Adrenal gland (tissue), 12 donors: ENCODE results near the gene PTGES3L. TPM values are rescaled to one million over a fixed set of nuclear protein-coding genes. Genes with fewer than 3 reads are reported as not detected.

Experiments used
- DNase-seq, 7 donors: peaks; one replicate each; pipeline ENCODE4 v3.0.0-alpha.2; 2019 to 2020
- H3K27ac ChIP-seq, 5 donors: fragments of 200-600 bp; sonication (generic) in 4 of 5; 1 replicate in 3 of 5; 2 replicates in 2 of 5; pipeline versions ENCODE4 v1.5.1 to v1.8.0; 2016 to 2020; ENCODE audit warnings: mild to moderate bottlenecking in 1 of 5
- H3K27me3 ChIP-seq: fragments of 200-600 bp; 2 replicates; pipeline ENCODE4 v1.8.0; 2021
- H3K36me3 ChIP-seq, 2 donors: fragments of 200-600 bp; replicated peaks in 1 of 2; 1 replicate in 1 of 2; 2 replicates in 1 of 2; pipeline versions ENCODE4 v1.5.1 to v1.8.0; 2018 to 2022
- H3K4me1 ChIP-seq, 2 donors: fragments of 200-600 bp; replicated peaks in 1 of 2; 1 replicate in 1 of 2; 2 replicates in 1 of 2; pipeline versions ENCODE4 v1.5.1 to v1.8.0; 2018 to 2021
- H3K4me3 ChIP-seq, 4 donors: fragments of 200-600 bp; sonication (generic) in 3 of 4; one replicate each; pipeline ENCODE4 v1.5.1; 2016 to 2018
- H3K9me3 ChIP-seq, 3 donors: fragments of 200-600 bp; sonication (generic) in 1 of 3; replicated peaks in 1 of 3; 1 replicate in 2 of 3; 2 replicates in 1 of 3; pipeline versions ENCODE4 v1.5.1 to v1.8.0; 2016 to 2021
- POLR2A ChIP-seq, 2 donors: fragments of 450-650 bp; IDR thresholded peaks; one replicate each; pipeline ENCODE4 v1.6.1; 2017; ENCODE audit warnings: antibody characterized with exemption in 2 of 2, mild to moderate bottlenecking in 2 of 2, moderate library complexity in 1 of 2
- WGBS, 4 donors: extraction: QIAGEN DNeasy Blood & Tissue Kit in 2 of 4; methylation state at CpG; one replicate each; pipeline versions ENCODE4 v1.1.5 to v1.1.7; 2013 to 2017; 5-methylcytosine and 5-hydroxymethylcytosine counted together
- intact Hi-C, 2 donors: fragments of 100-400 bp; cut with DNase I; formaldehyde crosslinking; loops; one replicate each; pipeline versions ENCODE4 v1.14.1 to v1.15.0; 2022 to 2023
- polyA plus RNA-seq, 3 donors: library from polyadenylated mRNA; stranded (reverse); fragments of 200-250 nt in 2 of 3; fragments of 350-450 nt in 1 of 3; fragmentation: Illumina TruSeq in 1 of 3; extraction: RNeasy Lipid Tissue Mini Kit (QIAGEN cat#74804) in 1 of 3; gene quantifications; one replicate each; pipeline ENCODE4 v1.2.3, GENCODE V29; 2013 to 2014
- total RNA-seq, 9 donors: library from RNA; depleted of rRNA in 4 of 9; stranded (reverse); fragments of >200 nt in 4 of 9; fragments of 120-200 nt in 1 of 9; fragmentation: NEBNext Ultra II Directional in 1 of 9; extraction: Animal tissue kit (Norgen Biotek cat#: 25700) in 1 of 9; gene quantifications; one replicate each; pipeline versions ENCODE4 v1.1.0 to v1.2.4, GENCODE V29; 2013 to 2023
- TF ChIP-seq, protein P1 (sequence below), 6 experiments: fragments of 450-650 bp in 4 of 6; fragments of 200-600 bp in 2 of 6; sonication (generic) in 1 of 6; IDR thresholded peaks; 1 replicate in 5 of 6; 2 replicates in 1 of 6; pipeline versions ENCODE4 v1.5.1 to v1.8.0; 2016 to 2021; ENCODE audit warnings: antibody characterized with exemption in 6 of 6, mild to moderate bottlenecking in 2 of 6, moderate library complexity in 1 of 6
- donor health status: healthy with polysubstance abuse.
- donor health status: Bipolar disorder and iron deficiency.
- donor health status: DM: yes; HTN: yes; CAD: no.
- donor health status: DM: no; HTN: no; CAD: no.
- donor health status: DM: no; HTN: no; CAD: no.
- donor health status: DM: yes; HTN: yes; CAD: no.

Gene PTGES3L
- total and polyA plus RNA-seq, 12 donors: 0.18 to 0.72 (median 0.61) TPM; not detected in 6

DNA sequence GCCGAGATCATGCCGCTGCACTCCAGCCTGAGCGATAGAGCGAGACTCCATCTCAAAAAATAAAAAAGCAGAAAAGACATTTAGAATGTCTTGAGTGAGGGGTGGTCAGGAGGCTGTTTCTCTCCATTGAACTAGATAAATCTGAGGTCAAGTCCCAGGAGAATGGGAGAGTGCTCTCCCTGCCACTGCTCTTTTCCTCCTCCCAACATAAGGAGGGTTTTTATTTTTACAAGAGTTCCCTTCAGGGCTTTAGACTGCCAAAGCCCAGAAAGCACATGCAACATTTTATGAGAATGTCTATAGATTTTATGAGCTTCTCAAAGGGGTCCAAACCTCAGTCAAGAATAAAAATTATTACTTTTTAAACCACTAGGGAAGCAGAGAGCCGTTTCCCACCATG lies 46.7 kb upstream of the PTGES3L start:
- Histone ChIP-seq H3K27ac (no peak overlapping the region), H3K36me3 (no peaks in the 10 kb centered on the region), H3K4me1 (peaks cover 0 to 10% of the 10 kb centered on the region in 2 donors), H3K9me3 (no peaks in the 10 kb centered on the region), H3K27me3 (no peaks in the 10 kb centered on the region), H3K4me3 (no peak overlapping the region)
- DNase-seq: no peak
- TF ChIP-seq, protein P1, sequence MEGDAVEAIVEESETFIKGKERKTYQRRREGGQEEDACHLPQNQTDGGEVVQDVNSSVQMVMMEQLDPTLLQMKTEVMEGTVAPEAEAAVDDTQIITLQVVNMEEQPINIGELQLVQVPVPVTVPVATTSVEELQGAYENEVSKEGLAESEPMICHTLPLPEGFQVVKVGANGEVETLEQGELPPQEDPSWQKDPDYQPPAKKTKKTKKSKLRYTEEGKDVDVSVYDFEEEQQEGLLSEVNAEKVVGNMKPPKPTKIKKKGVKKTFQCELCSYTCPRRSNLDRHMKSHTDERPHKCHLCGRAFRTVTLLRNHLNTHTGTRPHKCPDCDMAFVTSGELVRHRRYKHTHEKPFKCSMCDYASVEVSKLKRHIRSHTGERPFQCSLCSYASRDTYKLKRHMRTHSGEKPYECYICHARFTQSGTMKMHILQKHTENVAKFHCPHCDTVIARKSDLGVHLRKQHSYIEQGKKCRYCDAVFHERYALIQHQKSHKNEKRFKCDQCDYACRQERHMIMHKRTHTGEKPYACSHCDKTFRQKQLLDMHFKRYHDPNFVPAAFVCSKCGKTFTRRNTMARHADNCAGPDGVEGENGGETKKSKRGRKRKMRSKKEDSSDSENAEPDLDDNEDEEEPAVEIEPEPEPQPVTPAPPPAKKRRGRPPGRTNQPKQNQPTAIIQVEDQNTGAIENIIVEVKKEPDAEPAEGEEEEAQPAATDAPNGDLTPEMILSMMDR (IDR thresholded peaks at IDR 0.05): no peak
- TF ChIP-seq POLR2A (IDR thresholded peaks at IDR 0.05): no peak
- 68 to 80% (median 76%) methylated on average over 5 of the region's 5 CpGs for WGBS, 4 donors
- intact Hi-C loops: loop anchor here (10.0 kb wide), 2 partner anchors 58 to 288 kb away; no protein-coding TSS in a partner anchor

DNA sequence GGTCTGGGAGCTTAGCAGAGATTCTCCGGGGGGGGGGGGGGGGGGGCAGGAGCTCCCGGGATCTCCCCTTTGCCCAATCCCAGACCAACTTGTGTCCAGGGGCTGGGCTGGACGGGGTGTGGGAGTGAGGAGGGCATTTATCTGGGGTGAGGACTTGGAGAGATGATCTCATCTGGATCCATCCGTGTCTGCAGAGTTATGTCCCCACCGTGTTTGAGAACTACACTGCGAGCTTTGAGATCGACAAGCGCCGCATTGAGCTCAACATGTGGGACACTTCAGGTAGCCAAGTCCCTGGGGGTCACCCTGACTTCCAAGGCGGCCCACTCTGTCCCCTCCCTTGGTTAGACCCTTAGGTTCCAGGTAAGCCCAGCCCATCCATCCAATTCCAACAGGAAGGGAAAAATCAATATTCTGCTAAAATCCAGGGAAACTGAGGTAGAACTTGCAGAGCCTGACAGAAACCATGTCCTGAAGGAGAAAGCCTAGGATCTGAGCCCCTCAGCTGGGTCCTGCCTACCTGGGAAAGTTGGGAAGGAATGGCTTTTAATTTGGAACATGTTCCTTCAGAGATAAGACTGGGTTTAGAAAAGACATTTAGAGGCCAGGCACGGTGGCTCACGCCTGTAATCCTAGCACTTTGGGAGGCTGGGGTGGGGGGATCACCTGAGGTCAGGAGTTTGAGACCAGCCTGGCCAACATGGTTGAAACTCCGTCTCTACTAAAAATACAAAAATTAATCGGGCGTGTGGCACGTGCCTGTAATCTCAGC lies 46.1 kb upstream of the PTGES3L start:
- no peaks in the 10 kb centered on the region for H3K27me3 ChIP-seq
- H3K36me3 ChIP-seq: no peaks in the 10 kb centered on the region
- intact Hi-C loops: loop anchor here (10.0 kb wide), 2 partner anchors 59 to 289 kb away; no protein-coding TSS in a partner anchor
- H3K4me1 ChIP-seq: peaks cover 0 to 10% of the 10 kb centered on the region in 2 donors
- no peak overlapping the region for H3K4me3 ChIP-seq
- DNase-seq: peak in 1 of 7 donors; percentile 32
- WGBS, 4 donors: 65 to 78% (median 70%) methylated on average over 13 to 16 of the region's 16 CpGs
- TF ChIP-seq, protein P1 (IDR thresholded peaks at IDR 0.05): no peak
- no peak for TF ChIP-seq POLR2A (IDR thresholded peaks at IDR 0.05)
- no peaks in the 10 kb centered on the region for H3K9me3 ChIP-seq
- no peak overlapping the region for H3K27ac ChIP-seq

DNA sequence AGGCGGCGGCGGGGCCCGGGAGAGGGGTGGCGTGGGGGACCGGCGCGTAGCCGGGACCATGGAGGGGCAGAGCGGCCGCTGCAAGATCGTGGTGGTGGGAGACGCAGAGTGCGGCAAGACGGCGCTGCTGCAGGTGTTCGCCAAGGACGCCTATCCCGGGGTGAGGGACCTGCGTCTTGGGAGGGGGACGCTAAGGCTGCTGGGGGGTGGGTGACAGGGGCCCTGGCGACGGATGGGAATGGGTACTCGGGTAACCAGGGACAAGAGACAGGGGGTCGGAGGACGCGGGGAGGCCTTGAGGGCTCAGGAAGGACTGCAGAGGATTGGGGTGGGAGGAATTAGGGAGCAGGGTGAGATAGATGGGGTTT lies 45.4 kb upstream of the PTGES3L start:
- no peaks in the 10 kb centered on the region for H3K27me3 ChIP-seq
- H3K27ac ChIP-seq: peak overlapping the region in 2 of 5 donors; percentile 34 to 87
- intact Hi-C loops: loop anchor here (10.0 kb wide), 2 partner anchors 60 to 290 kb away; no protein-coding TSS in a partner anchor
- H3K4me1 ChIP-seq: peaks cover 2 to 15% of the 10 kb centered on the region in 2 donors
- H3K36me3 ChIP-seq: no peaks in the 10 kb centered on the region
- peak overlapping the region in 1 of 4 donors; percentile 79 for H3K4me3 ChIP-seq
- no peak for DNase-seq
- TF ChIP-seq, protein P1 (IDR thresholded peaks at IDR 0.05): no peak
- no peak for TF ChIP-seq POLR2A (IDR thresholded peaks at IDR 0.05)
- 5 to 16% (median 8%) methylated on average over 15 to 27 of the region's 27 CpGs for WGBS, 4 donors
- H3K9me3 ChIP-seq: no peaks in the 10 kb centered on the region

DNA sequence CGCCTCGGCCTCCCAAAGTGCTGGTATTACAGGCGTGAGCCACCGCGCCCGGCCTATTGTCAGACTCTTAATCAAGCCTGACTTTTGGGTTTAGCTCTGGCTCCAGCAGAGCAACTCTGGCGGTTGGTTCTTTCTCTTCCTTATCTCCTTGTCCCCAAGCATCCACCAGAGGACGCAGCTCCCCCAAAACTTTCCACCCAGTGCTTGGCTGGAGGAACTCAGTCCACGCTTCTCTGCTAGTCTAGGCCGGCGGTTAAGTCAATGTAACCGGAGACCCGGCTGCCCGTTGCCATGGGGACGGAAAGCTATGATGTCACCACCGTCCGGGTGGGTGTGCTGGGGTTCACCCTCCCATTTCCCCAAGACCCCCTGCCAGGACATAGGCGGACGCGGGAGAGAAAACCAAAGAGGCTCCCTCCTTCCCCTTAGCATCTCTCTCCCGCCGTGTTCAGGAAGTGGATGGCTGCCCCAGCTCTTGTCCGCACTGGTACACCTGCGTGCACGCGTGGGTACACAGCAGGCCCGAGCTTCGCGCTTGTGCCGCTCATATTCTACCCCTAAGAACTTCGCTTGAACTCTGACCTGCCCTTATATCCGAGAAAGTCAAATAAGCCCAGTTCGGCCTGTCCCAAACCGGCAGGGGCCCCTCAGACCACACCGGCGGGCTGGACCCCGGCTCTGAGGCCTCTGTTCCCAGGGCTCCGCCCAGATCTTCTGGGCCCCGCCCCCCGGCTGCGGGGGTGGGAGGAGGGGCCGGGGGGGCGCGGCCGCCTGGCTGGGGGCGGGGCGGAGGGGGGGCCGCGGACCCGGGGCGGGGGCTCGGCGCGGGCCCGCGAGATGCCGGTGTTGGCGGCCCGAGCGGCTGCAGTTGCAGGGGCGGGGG lies 44.8 kb upstream of the PTGES3L start, which contains the start of gene RND2:
RND2 (plus strand) TSS at position 825 of the 883 bp plus-strand sequence. CDS start 117 bp downstream, outside the sequence.
- intact Hi-C loops: loop anchor here (5.0 to 10.0 kb wide), 4 partner anchors 60 to 290 kb away; partner anchors contain the start of gene NBR1 (in 1 of the 2)
- peaks cover 9 to 21% of the 10 kb centered on the region in 2 donors for H3K4me1 ChIP-seq
- peak; percentile 87 to 98 (median 94) for DNase-seq
- H3K27me3 ChIP-seq: no peaks in the 10 kb centered on the region
- H3K9me3 ChIP-seq: no peaks in the 10 kb centered on the region
- WGBS, 4 donors: 0 to 2% (median 0%) methylated on average over 14 to 61 of the region's 61 CpGs
- H3K36me3 ChIP-seq: no peaks in the 10 kb centered on the region
- peak in 1 of 2 donors; percentile 28 for TF ChIP-seq POLR2A (IDR thresholded peaks at IDR 0.05)
- TF ChIP-seq, protein P1 (IDR thresholded peaks at IDR 0.05): peak; percentile 50 to 92 (median 86)
- peak within 1 kb of the TSS in 3 of 4 donors; percentile 5 to 79 (median 17) for H3K4me3 ChIP-seq
- peak within 1 kb of the TSS in 3 of 5 donors; percentile 34 to 87 (median 72) for H3K27ac ChIP-seq
